Activated naive CD4-positive, alpha-beta T cell (primary cell): ENCODE results near the gene CACNB1.

Experiments
- DNase-seq, 4 experiments: peaks; one replicate each; lab custom pipeline; 2025; lab: John Stamatoyannopoulos, UW

The CACNB1 gene

DNA sequence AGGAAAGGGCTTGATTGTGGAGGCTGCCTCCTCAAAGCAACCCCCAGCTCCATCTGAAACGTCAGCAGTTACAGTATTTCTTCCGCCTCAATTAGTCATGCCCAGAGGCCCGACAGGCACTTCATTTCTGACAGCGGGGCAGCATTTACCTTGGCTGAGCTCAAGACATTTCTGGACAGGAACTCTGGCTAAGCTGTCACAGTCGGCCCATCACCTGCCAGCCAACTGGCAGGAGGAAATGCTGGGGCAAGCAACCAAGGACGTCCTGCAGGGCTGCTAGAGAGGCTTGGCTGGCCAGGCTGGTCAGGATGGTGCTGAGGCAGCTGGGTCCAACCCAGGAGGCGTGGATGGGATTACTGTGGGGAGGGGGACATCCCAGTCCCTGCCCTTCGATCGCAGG, 73.8 kb downstream of the CACNB1 start:
- no peak for DNase-seq
